HEK293 (cell line): ENCODE results near the gene COL18A1.

Experiments
- GLI4 ChIP-seq: fragments of 450-650 bp; formaldehyde crosslinking; IDR thresholded peaks from 2 replicates; pipeline ENCODE4 v1.5.1; 2016; ENCODE audit warnings: missing biosample characterization, missing genetic modification characterization
- PRDM4 ChIP-seq: fragments of 450-650 bp; formaldehyde crosslinking; IDR thresholded peaks from 2 replicates; pipeline ENCODE4 v1.5.1; 2017; ENCODE audit warnings: missing biosample characterization, missing genetic modification characterization
- RBAK ChIP-seq: fragments of 450-650 bp; formaldehyde crosslinking; IDR thresholded peaks from 2 replicates; pipeline ENCODE4 v1.5.1; 2016; ENCODE audit warnings: missing biosample characterization, missing genetic modification characterization
- ZBTB6 ChIP-seq: fragments of 450-650 bp; formaldehyde crosslinking; IDR thresholded peaks from 2 replicates; pipeline ENCODE4 v1.5.1; 2017; ENCODE audit warnings: missing biosample characterization, missing genetic modification characterization
- ZNF18 ChIP-seq: fragments of 450-650 bp; formaldehyde crosslinking; IDR thresholded peaks from 2 replicates; pipeline ENCODE4 v1.5.1; 2016; ENCODE audit warnings: missing biosample characterization, missing genetic modification characterization
- ZNF2 ChIP-seq: fragments of 450-650 bp; formaldehyde crosslinking; IDR thresholded peaks from 2 replicates; pipeline ENCODE4 v1.5.1; 2016; ENCODE audit warnings: missing biosample characterization, missing genetic modification characterization
- ZNF473 ChIP-seq: fragments of 450-650 bp; formaldehyde crosslinking; IDR thresholded peaks from 2 replicates; pipeline ENCODE4 v1.5.1; 2017; ENCODE audit warnings: missing biosample characterization, missing genetic modification characterization
- ZNF518A ChIP-seq: fragments of 450-650 bp; formaldehyde crosslinking; conservative IDR thresholded peaks from 2 replicates; pipeline ENCODE4 v1.5.1; 2016; ENCODE audit warnings: low read depth, missing biosample characterization, missing genetic modification characterization
- ZNF544 ChIP-seq: fragments of 450-650 bp; formaldehyde crosslinking; IDR thresholded peaks from 2 replicates; pipeline ENCODE4 v1.5.0; 2017; ENCODE audit warnings: missing biosample characterization, missing genetic modification characterization
- ZNF560 ChIP-seq: fragments of 450-650 bp; formaldehyde crosslinking; IDR thresholded peaks from 2 replicates; pipeline ENCODE4 v1.5.1; 2017; ENCODE audit warnings: missing biosample characterization, missing genetic modification characterization, borderline replicate concordance
- ZNF571 ChIP-seq: fragments of 450-650 bp; formaldehyde crosslinking; IDR thresholded peaks from 2 replicates; pipeline ENCODE4 v1.5.0; 2017; ENCODE audit warnings: missing biosample characterization, missing genetic modification characterization
- ZNF639 ChIP-seq: fragments of 450-650 bp; formaldehyde crosslinking; IDR thresholded peaks from 2 replicates; pipeline ENCODE4 v1.5.1; 2016; ENCODE audit warnings: missing biosample characterization, missing genetic modification characterization
- ZNF76 ChIP-seq: fragments of 450-650 bp; formaldehyde crosslinking; IDR thresholded peaks from 2 replicates; pipeline ENCODE4; 2016; ENCODE audit warnings: low read depth, missing biosample characterization, missing genetic modification characterization, borderline replicate concordance
- ZNF776 ChIP-seq: fragments of 450-650 bp; formaldehyde crosslinking; IDR thresholded peaks from 2 replicates; pipeline ENCODE4 v1.5.0; 2017; ENCODE audit warnings: missing biosample characterization, missing genetic modification characterization, borderline replicate concordance
- ZNF785 ChIP-seq: fragments of 450-650 bp; formaldehyde crosslinking; IDR thresholded peaks from 2 replicates; pipeline ENCODE4 v1.5.1; 2016; ENCODE audit warnings: missing biosample characterization, missing genetic modification characterization

The COL18A1 gene

GRCh38 chr21:45476582-45476981 is 71.6 kb downstream of the COL18A1 start (continued):
- no peak for TF ChIP-seq ZNF518A (tag by site-specific recombination)
- 0 out of 2 replicates have a peak, but pooled peaks have one; percentile 34 for TF ChIP-seq GLI4
- TF ChIP-seq ZNF785: no peak
- TF ChIP-seq PRDM4 (tag by site-specific recombination): no peak
- peak; percentile 61; the same call in 1 of the 2 replicates for TF ChIP-seq ZNF473 (tag by site-specific recombination)
- no peak for TF ChIP-seq ZNF76 (tag by site-specific recombination)
- no peak for TF ChIP-seq ZNF2 (tag by site-specific recombination)
- no peak for TF ChIP-seq ZNF776 (tag by site-specific recombination)
- TF ChIP-seq RBAK (tag by site-specific recombination): no peak
- TF ChIP-seq ZNF639 (tag by site-specific recombination): no peak
- TF ChIP-seq ZNF560 (tag by site-specific recombination): no peak
- TF ChIP-seq ZNF571 (tag by site-specific recombination): no peak
- TF ChIP-seq ZNF544 (tag by site-specific recombination): peak; percentile 81; the same call in 1 of the 2 replicates
- peak; percentile 93 for TF ChIP-seq ZNF18 (tag by site-specific recombination)
- TF ChIP-seq ZBTB6 (tag by site-specific recombination): no peak
